Measurements from ENCODE around the gene HOXD10. TPM values are rescaled to one million over a fixed set of nuclear protein-coding genes. Genes with fewer than 3 reads are reported as not detected.

Gene HOXD10
- total RNA-seq, 1 donor from 2014 or later, result 14.3 TPM

DNA sequence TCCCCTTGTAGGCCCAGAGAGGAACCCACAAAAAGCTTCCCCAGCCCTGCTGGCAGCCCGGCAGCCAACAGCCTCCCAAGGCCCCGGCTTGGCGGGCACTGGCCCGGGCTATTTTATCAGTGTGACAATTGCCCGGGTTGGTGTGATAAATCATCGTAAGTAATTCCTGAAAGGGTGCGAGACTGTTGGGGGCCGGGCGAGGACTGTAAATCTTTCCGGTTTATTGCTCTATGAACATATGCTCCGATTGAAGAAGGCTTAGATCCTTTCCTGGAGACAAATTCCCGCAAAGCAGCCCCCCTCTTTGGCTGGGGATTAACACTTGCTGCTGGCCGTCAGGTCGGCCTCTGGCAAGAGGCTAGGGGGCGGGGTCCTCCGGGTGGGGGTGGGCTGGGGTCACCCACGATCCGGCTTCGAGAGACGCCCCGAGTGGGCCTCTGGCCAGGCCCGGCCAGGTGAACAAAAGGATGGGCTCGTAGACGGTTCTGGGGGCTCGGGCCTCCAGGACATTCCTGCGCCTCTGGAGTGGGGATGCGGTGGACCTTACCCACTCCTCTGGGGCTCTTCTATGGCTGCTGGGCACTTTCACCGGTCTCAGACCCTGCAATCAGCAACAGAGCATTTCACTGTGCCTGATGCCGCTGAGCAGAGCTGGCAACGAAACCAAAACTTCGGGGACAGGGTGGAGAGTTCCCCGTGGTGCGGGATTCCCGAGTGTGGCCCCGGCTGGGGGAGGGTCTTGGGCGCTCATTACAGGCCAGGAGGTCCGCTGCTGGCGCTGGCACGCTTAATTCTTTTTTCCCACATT lies 42.5 kb downstream of the HOXD10 start:
- H3K4me3 ChIP-seq (ENCODE audit: low read depth, low read length), result peak overlapping the region; percentile 40
- no peak for DNase-seq (ENCODE audit: low read depth)
- TF ChIP-seq, protein P1, sequence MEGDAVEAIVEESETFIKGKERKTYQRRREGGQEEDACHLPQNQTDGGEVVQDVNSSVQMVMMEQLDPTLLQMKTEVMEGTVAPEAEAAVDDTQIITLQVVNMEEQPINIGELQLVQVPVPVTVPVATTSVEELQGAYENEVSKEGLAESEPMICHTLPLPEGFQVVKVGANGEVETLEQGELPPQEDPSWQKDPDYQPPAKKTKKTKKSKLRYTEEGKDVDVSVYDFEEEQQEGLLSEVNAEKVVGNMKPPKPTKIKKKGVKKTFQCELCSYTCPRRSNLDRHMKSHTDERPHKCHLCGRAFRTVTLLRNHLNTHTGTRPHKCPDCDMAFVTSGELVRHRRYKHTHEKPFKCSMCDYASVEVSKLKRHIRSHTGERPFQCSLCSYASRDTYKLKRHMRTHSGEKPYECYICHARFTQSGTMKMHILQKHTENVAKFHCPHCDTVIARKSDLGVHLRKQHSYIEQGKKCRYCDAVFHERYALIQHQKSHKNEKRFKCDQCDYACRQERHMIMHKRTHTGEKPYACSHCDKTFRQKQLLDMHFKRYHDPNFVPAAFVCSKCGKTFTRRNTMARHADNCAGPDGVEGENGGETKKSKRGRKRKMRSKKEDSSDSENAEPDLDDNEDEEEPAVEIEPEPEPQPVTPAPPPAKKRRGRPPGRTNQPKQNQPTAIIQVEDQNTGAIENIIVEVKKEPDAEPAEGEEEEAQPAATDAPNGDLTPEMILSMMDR (conservative IDR thresholded peaks at IDR 0.05; ENCODE audit: low read depth, low read length), result no peak

DNA sequence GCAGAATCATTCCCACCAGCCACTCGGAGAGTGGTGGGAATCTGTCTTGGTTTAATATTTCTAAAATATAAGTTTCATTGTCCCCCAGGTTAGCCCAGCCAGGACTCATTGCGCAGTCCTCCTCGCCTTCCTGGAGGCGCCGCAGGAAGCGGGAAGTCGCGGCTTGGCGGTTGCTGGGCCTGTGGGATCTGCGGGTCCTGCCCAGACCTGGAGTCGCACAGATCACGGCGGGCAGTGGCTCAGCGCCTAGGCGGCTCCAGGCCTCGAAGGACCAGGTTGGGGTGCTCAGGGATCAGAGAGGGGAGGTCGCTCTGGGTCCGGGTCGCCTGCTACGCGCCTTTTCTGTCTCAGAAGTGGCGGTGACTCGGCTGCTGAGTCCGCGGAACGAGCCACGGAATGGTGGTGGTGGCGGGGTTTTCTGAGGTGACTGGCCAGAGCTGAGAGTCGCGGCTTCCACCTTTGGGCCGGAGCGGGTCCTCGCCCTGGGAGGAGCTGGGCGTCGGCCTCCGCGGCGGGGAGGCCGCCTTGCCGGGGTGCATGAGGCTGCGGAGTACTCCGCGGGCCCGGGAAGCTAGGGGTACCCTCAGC lies 43.2 kb downstream of the HOXD10 start:
- peak overlapping the region; percentile 40 for H3K4me3 ChIP-seq (ENCODE audit: low read depth, low read length)
- no peak for DNase-seq (ENCODE audit: low read depth)
- TF ChIP-seq, protein P1 (conservative IDR thresholded peaks at IDR 0.05; ENCODE audit: low read depth, low read length), result no peak

DNA sequence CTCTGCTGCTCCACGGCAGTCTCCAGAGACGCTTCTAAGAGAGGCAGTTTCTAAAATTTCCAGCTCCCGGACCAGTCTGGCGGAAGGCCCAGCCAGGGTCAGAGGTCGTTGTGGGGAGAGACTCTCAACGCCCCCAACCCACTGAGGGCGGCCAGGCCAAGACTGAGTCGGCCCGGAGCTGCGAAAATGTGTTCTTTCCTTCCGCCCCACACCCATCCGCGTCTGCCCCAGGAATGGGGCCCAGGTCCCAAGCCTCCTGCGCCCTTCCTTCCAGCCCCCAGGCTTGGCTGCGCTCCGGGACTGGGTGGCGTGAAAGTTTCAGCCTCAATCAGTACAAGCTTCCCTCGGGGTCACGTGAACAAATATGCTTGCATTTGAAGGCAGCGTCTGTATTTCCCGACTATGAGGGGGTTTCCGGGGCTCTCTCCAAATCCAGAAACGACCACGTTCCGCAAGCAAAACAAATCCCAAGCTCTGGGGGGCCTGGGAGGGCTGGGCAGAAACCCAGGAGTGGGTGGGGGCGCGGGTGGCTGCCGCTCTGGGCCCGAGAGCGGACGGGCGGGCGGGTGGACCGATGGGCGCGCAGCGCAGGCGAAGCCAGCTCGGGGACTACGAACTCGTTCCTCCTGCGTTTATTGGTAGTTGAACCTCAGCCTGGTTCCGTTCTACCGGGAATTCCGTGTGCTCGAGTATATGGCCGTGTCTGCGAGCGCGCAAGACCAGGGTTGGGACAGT lies 43.8 kb downstream of the HOXD10 start:
- TF ChIP-seq, protein P1 (conservative IDR thresholded peaks at IDR 0.05; ENCODE audit: low read depth, low read length), result no peak
- no peak for DNase-seq (ENCODE audit: low read depth)
- H3K4me3 ChIP-seq (ENCODE audit: low read depth, low read length), result peak overlapping the region; percentile 40

DNA sequence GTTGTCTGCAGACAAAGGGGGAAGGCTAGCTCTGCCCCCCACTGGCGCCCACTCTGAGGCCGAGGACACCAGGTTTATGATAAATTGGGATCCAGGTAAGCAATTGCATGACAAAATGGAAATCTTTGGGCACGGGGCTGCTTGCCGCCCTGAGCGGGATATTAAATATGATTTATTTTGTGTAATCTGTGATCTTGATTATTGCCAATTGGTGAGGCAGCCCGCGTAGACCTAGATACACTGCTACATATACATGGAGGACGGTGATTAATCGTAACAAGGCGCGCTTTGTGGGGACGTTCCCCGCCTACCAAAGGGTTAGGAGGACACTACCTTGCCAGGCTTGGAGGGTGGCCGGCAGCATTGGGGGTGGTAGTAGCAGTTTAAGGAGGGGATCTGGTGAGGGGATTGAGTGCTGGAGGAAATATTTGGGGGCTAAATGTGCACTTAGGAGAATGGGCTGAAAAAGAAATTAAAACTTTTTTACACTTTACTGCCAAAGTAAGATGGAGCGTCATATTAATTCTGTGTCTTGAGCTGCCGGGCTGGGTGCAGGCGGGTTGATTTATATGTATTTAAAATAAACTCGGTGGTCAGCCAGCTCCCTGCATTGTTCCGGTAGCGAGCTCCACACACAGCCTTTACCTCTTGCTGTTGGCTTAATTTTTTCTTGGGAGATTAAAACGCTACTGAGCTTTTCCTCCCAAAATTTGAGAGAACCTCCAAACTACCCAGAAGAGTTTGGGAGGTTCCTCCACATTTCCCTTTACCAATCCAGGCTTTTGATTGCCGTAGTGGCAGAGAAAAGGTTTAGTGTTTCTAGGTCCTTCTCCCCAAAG lies 44.6 kb downstream of the HOXD10 start:
- peak overlapping the region; percentile 40 for H3K4me3 ChIP-seq (ENCODE audit: low read depth, low read length)
- TF ChIP-seq, protein P1 (conservative IDR thresholded peaks at IDR 0.05; ENCODE audit: low read depth, low read length), result no peak
- DNase-seq (ENCODE audit: low read depth), result no peak

DNA sequence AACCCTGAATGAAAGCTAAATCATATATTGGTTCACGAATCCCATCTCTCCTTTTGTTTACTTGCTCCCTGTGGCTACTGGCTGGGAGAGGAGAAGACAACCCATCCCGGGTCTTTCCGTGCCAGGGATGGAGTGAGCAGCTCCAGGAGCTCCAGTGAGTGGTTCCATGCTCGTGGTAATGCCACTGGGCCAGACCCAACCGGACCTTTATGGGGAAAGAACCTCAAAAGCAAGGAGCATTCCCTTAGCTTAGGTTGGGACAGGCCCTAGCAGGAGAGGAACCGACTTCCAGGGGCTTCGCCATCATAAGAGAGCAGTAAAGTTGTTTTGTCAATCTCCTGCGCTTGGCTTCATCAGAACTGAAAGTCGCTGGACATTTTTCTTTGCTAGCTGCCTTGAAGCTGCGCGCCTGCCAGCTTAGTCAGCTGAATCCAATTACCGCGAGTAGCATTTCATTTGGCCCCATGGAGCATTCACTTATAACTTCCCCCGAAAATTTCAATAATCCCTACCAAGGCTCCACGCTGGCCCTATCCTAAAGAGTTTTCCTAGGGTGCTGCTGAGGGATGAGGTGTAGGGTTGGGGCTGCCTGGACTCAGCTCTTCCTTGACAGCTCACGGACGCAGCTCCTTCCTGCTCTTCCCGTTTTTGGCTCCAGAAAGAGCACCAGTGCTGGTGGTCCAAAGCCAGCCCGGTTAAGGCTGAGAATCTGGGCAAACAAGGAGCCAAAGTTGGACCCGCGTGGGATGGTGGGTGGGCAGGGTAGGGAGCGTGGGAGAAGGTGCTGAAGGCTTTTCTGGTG lies 45.4 kb downstream of the HOXD10 start:
- H3K4me3 ChIP-seq (ENCODE audit: low read depth, low read length), result peak overlapping the region; percentile 40
- TF ChIP-seq, protein P1 (conservative IDR thresholded peaks at IDR 0.05; ENCODE audit: low read depth, low read length), result no peak
- DNase-seq (ENCODE audit: low read depth), result no peak

All from epithelial cell of proximal tubule (primary cell).